Medulla oblongata (tissue), 1 donor: Measurements from ENCODE around the gene DEF6.
"Not testable (repeated sequence)": the region's sequence is repeated elsewhere in the genome, so short reads cannot be mapped to it uniquely, and the experiment has no call there.

Source experiments
- DNase-seq: peaks from one replicate; pipeline ENCODE4 v3.0.0-alpha.2; 2015; ENCODE audit errors: extremely low spot score

The DEF6 gene

DNA sequence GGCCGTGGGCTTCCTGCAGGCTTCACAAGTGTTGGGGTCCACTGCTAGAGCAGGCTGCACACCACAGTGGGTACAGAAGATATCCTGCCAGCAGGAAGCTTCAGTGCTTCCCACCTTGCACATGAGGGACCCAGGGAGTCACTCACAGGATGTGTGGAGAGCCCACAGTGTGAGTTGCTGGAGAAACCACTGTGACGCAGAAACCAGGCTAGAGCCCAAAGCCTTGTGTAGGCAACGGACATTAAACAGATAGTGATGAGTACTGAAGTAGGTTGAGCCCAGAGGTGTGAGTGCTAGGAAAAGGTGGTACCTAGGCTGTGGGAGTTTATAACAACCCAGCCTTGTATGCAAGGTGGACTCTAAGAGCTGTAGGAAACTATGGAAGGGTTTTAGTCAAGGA, 18.9 kb upstream of the DEF6 start:
- no peak for DNase-seq

DNA sequence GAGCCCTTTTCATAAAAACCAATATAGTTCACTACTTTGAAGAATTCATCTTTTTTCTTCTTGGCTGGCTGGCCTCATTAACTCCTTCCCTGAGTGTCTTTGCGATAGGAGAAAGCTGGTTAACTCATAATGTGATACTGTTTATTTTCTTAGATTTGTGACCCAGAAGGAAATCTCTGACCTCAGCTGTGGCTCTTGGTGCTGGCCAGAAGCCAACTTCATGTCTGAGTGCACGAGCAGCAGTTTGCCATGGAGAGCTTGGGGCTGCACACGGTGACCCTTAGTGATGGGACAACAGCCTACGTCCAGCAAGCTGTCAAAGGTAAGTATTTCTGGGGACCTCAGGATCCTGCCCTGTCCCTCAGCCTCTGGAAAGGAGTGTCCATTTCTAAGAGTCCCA, 16.7 kb upstream of the DEF6 start:
- no peak for DNase-seq

DNA sequence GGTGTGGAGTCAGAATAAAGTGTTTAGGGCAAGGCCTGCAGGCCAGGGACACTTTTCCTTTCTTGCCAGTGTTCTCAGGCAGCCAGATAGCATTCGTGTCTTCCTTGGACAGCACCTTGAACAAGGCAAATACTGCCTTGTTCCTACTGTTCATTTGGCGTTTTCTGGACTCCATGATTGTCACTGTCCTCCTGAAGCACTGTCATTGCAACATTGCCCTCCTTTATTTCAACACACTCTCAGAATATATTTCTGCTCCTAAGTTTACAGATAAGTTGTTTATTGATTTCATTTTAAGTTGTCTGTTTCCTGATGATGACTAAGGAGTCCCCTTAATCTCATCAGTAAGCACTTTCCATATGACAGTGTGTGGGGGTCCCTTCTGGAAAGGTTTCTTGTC, 15.1 kb upstream of the DEF6 start:
- no peak for DNase-seq

DNA sequence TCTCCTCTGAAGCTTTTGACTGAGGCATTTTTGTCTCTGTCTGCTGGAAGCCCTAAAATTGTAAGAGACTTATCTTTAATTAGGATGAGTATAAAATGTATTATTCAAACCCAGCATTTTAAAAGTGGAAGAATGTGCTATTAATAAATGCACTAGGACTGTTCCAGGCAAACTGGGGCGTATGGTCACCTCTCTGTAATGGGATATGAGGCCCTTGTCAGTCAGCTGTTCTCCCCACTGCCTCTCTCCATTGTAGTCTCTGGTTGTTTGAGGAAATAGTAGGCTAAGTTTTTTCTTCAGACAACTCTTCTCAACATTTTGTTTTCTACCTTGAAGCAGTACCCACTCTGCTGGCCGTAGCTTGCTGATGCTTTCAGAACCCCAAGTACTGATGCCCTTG, 14.3 kb upstream of the DEF6 start:
- DNase-seq, result no peak

DNA sequence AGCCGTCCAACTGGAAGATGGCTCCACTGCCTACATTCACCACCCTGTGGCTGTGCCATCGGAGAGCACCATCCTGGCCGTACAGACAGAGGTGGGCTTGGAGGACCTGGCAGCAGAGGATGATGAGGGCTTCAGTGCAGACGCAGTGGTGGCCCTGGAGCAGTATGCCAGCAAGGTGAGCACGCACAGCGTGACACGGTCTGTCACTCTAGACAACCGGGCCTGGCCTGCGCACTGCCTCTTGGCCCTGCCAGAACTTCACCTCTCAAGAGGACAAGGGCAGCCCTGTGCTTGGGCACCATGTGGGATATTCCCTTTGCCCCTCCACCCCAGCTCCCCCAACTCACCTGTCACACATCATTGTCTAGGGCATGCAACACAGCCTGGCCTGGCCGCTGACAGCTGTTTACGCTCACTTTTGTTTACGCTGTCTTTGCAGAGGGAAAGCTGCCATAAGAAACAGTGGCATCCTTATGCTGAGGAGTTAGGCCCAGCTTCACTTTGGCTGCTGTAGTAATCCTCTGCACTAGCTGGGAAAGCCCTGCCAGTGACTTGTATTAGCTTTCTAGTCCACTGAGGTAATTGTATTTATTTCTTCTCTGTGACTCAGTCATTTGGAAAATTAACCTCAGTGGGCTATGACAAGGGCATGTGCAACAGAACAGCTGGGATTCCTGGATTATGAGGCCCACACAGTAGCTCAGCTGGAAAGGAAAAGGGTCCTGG, 9.8 kb upstream of the DEF6 start:
- no peak for DNase-seq

DNA sequence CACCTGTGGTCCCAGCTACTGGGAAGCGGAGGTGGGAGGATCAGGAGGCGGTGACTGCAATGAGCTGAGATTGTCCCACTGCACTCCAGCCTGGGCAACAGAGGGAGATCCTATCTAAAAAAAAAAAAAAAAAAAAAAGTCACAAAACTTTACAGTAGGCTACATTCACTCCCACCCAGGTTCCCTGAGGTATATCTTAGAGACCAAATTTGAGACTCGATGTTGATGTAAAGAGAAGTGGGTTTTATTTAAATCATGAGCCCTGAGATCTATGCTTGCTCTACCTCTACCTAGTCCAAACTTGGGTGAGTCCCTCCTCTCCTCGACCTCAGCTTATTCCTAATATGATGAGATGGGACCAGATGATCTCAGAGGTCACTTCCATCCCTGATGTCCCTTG, 8.8 kb upstream of the DEF6 start:
- no peak for DNase-seq

DNA sequence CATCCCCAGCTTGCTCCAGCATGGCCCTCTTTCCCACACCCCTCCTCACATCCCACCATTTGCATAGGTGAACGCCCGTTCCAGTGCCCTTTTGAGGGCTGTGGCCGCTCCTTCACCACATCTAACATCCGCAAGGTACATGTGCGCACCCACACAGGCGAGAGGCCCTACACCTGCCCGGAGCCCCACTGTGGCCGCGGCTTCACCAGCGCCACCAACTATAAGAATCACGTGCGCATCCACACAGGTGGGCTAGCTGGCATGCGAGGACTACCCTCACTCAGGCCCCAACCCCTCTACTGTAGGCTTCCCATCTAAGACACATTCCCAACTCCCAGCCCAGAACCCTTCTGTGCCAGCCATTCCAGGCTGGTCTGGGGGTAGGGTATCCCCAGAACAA, 6.1 kb upstream of the DEF6 start:
- no peak for DNase-seq

DNA sequence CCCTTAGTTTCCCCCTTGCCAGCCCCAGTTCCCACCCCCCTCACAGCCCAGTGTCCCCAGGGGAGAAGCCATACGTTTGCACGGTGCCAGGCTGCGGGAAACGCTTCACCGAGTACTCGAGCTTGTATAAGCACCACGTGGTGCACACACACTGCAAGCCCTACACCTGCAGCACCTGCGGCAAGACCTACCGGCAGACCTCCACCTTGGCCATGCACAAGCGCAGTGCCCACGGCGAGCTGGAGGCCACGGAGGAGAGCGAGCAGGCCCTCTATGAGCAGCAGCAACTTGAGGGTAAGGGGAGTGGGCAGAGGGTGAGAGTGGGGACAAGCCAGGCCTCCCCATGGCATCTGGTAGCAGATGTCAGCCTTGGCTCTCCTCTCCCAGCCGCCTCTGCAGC, 5.1 kb upstream of the DEF6 start:
- no peak for DNase-seq

DNA sequence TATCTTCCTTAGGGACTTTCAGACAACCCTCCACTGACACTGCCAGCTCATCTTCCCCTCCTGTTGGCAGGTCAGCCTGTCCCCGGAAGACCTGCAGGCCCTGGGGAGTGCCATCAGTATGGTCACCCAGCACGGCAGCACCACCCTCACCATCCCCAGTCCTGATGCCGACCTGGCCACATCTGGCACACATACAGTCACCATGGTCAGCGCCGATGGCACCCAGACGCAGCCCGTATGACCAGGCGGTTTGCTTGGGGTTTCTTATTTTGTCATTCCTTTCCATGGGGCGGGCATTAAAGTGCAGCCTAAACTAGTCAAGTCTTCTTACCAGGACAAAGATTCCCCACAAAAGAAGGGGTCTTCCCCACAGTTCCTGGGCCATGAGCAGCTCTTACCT, 3.9 kb upstream of the DEF6 start:
- no peak for DNase-seq

DNA sequence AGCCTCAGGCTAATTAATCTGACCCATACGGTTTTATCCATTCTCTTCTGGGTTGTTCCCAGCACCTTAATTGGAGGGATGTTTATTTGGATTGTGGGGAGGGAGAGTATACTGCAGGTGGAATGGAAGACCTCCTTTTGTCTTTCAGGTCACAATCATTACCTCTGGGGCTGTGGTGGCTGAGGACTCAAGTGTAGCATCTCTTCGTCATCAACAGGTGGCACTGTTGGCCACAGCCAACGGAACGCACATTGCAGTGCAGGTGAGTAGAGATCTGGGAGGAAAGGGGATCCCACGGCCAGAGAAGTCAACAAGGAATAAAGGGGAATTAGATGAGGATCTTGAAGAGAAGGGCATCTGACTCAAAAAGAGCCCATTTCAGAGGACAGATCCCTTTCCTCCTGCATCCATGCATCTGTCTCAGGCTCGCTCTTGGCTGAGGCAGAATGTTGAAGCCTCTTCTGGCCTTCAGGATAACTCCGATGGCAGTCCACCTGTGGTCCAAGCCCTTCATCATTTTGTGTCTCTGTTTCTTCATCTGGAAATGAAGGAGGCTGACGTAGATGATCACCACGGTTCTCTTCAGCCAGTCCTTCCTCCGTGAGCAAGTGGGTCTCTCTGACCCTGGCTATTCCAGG, 3.2 kb upstream of the DEF6 start:
- DNase-seq, result no peak

DNA sequence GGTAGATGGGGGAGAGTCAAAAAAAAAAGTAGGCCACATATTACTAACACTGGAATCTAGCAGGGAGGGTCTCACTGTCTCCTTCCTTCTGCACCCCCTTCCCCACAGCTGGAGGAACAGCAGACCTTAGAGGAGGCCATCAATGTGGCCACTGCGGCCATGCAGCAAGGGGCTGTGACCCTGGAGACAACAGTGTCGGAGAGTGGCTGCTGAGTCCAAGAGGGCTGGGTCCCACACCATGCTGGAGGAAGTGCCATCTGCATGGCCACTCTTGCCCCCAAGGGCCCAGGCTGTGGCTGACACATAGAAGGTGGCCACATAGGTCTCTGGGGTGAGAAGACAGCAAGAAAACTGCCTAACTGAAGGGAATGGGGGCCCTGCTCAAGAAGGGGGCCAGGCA, 2.6 kb upstream of the DEF6 start:
- no peak for DNase-seq

DNA sequence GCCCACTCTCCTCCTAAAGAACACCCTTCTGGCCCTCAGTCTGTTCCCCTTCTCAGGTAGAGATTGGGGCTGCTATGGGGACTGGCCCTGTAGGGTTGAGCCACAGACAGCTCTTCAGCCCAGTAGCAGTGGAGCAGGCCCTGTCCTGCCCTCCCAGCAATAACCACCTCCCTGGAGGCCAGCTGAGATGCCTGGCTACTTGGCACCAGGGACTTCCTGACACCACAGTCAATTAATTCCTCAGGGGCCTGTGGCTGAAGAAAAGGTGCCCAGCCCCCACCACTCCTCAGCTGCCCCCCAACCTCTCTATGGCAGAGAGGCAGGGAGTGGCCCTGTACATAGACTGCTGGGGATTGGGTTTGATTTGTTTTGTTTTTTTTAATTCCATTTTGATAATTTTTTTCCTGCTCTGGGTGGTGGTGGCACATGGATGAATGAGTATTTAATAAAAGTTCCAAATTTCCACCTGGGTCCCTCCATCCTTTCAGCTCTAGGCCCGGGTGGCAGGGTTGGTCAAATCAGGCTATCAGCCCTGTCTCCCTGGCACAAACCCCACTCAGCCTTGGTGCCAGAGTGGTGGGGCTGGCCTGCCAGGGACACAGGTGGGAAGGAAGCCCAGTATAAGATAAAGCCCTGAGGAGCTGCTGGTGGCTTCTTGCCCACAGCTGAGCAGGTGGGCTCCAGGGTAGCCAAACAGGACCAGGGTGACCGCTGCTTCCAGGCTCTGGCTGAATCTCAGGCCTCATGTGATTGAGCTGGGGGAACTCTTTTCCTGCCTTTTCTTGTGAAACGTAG, 1.9 kb upstream of the DEF6 start:
- DNase-seq, result no peak

DNA sequence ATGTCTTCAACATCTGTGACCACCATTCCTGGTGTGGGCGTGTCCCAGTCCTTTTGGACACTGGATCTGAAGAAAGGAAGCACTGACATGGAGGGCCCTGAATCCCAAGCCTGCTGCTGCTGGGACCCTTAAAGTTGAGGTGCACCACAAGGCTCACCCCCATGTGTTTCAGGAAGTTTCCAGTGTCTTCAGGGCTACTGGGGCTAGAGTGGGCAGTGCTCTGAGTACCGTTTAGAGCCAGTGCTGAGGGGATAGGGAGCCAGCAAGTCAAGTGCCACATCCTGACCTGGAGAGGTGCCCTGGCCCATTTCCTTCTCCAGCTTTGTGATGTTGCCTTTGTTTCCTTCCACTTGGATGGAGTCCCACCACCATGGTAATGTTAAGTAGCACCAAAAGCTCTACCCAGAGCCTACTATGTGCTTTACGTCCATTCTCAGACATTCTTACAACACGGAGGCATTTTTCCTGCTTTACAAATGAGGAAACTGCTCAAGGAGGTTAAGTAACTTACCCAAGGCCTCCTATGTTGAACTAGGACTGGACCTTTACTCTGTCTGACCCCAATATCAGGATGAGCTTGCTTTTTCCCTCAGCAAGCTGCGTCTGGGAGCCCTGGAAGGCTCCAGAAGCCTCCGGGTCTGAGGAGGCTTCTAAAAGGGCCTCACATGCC, 552 bp upstream of the DEF6 start:
- no peak for DNase-seq

DNA sequence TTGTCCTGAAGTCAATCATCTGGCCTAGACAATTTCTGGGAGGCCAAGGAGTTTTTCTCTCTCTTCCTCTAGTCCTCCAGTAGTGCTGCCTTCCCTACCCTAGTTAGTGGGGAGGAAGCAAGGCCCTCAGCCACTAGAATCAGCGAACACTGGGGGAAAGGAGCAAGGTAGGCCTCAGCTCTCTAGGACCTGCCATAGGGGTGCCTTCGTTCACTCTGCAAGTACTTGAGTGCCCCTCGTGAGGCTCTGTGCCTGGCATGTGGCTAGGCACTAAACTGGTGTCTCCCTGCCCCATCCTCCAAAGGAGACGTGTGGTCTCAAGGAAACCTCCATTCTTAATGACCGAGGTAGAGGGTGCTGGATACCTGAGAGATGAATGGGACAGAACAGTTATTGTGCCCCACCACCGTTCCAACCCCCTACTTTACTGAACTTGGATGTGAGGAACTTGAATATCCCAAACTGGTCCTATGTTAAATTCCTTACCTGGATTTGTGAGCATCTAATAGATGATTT, 1.1 kb downstream of the DEF6 start:
- DNase-seq, result no peak

DNA sequence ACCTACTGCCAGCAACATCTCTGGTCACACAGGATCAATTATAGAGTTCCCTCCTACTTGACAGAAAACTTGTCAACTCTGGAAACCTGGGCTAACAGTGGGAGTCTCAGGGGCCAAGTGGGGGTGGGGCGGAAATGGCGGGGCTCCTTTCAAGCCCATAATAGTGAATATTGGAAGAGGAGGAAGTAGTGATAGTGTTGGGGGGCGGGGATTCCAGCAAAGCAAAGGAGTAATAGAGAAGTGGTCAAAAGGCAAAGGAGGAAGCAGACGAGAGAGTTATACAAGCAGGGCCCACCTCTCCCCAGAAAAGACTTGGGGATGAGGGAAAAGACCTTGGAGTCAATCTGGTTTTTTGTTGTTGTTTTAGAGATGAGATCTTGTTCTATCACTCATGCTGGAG, 2.1 kb downstream of the DEF6 start:
- peak; percentile 73 for DNase-seq

DNA sequence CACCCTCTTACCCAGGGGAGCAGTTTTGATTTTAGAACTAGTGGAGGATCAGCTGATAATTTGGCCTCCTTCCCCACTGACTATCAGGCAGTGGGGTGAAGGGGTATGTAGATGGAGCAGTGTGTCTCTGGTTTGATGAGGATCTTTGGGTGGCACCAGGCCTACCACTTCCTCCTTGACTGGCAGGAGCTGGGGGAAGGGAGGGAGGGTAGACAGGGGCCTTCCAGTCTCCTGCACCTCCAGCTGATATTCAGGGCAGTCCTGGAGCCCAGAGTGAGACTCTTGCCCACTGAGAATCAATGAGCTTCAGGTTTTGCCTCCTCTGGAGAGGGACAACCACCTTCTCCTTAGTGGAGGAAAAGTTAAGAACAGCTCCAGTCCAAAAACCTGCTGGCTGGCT, 3.2 kb downstream of the DEF6 start:
- peak; percentile 47 for DNase-seq

DNA sequence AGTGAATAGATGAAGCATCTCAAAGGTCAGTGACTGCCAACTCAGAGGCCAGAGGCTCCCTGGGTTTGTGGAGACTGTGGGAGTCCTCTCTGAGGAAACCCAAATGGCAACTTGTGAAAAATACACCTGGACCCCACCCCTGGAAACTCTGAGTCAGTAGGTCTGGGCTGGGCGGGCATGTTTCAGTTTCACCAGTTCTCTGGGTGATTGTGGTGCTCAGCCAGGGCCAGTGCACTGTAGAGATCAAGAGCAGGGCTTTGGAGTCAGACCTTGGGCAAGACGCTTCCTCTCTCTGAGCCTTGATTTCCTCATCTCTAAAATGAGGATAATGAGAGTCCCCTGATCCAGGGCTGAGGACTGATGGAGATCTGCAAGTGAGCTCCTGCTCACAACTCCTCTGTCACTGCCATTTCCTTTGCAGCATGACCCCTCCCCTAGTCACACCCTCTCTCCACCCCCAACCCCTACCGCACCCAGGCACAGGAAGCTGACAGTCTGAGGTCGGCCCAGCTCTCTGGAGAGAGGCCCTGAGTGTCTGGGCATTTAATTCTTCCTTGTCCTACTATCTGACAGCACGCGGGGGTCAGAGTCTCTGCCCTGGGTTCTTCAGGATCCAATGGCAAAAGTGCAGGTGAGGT, 5.1 kb downstream of the DEF6 start:
- peak; percentile 51 for DNase-seq

DNA sequence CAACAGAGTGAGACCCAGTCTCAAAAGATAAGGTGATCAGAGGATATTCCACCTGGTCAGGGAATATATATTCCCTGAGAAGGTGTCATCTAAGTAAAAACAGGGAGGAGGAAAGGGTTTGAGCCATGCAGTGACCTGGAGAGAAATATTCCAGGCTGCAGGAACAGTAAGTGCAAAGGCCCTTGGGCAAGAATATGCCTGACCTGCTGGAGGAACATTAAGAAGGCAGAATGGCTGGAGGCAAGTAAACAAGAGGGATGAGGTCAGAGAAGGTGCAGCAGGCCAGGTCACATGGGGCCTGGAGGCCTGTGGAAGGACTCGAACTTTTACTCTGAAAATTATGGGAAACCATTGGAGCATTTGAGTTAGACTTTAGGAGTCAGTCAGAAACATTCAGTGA, 6.7 kb downstream of the DEF6 start:
- no peak for DNase-seq

DNA sequence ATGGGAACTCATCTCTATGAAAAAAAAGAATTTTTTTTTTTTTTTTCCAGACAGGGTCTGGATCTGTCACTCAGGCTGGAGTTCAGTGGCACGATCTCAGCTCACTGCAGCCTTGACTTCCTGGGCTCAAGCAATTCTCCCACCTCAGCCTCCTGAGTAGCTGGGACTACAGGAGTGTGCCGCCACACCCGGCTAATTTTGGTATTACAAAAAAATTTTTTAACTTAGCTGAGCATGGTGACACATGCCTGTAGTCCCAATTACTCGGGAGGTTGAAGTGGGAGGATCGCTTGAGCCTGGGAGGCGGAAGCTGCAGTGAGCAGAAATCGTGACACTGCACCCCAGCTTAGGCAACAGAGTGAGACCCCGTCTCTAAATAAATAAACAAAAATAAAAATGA, 7.5 kb downstream of the DEF6 start:
- DNase-seq, result no peak

DNA sequence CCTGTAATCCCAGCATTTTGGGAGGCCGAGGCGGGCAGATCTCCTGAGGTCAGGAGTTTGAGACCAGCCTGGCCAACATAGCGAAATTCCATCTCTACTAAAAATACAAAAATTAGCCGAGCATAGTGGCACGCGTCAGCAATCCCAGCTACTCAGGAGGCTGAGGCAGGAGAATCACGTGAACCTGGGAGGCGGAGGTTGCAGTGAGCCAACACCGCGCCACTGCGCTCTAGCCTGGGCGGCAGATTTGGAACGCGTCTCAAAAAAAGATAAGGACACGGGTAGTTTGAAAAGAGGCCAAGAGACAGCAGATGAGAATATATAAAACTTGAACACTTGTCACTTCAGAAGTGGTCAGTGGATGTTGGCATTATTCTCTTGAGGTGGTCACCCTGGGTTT, 9.5 kb downstream of the DEF6 start:
- DNase-seq, result not testable (repeated sequence)

DNA sequence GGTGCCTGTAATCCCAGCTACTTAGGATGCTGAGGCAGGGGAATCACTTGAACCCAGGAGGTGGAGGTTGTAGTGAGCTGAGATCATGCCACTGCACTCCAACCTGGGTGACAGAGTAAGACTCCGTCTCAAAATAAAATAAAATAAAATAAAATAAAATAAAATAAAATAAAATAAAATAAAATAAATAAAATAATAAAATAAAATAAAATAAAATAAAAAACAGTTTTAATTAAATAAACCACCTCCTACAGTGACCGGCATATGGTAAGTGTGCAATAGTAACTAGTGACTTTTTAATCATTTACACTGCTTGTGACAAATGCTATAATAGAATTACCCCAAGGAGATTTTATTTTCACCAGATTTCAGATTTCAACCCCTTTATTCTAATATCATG, 10.9 kb downstream of the DEF6 start:
- DNase-seq, result not testable (repeated sequence)
